ENCODE measurements around the gene NHSL1. TPM values are rescaled to one million over a fixed set of nuclear protein-coding genes. Genes with fewer than 3 reads are reported as not detected.

Gene NHSL1
- total RNA-seq, 2 experiments from 2014 or later = 2.7 to 10.6 TPM

DNA sequence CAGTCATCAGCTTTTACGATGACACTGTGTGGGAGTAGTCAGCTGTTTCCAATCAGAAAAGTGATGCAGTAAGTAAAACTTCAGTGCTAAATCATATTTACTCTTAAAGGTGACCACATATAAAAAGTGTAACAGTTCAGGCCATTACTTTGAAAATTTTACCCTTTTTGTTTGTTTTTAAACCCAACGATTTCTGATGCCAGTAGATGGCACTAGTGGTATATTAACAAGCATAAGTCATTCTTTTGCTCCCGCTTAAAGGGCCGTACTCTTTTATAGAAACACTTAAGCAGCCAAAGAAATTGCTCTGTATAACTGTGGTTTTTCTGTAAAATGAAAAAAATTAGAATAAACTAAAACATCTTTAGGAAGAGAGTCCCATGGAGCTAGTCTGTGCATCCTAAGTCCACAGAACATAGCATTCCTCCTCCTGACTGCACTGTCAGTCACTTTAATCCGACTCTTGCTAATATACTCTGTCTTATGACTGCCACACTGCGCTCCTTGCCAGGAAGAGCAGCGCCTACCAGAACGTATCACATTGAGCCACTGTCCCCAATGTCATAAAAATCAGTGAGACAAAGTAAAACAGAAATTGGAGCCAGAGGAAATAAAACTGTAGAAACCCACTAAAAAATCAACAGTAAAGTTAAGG lies 70.2 kb downstream of the NHSL1 start:
- peak; percentile 73 for DNase-seq (ENCODE audit: low spot score)
- Histone ChIP-seq H3K27ac (ENCODE audit: low read depth, low read length, poor library complexity, severe bottlenecking) (no peak overlapping the region), H3K36me3 (ENCODE audit: insufficient read depth, low read length) (no peaks in the 10 kb centered on the region), H3K9me3 (ENCODE audit: low read length) (no peaks in the 10 kb centered on the region), H3K4me1 (ENCODE audit: insufficient read depth, low read length, poor library complexity, severe bottlenecking) (no peaks in the 10 kb centered on the region), H2AFZ (ENCODE audit: low read length) (no peak overlapping the region), H3K4me2 (ENCODE audit: low read length) (no peak overlapping the region), H3K4me3 (ENCODE audit: low read depth, low read length, poor library complexity, severe bottlenecking) (no peak overlapping the region), H3K9me2 (ENCODE audit: insufficient read depth, low read length) (no peaks in the 10 kb centered on the region), H3K79me2 (ENCODE audit: insufficient read depth, low read depth, low read length) (no peaks in the 10 kb centered on the region), H4K20me1 (ENCODE audit: insufficient read depth, low read length) (no peaks in the 10 kb centered on the region)
- TF ChIP-seq CTCF (conservative IDR thresholded peaks at IDR 0.05; ENCODE audit: low read length) (peak; percentile 95), EZH2phosphoT487 (IDR thresholded peaks at IDR 0.05; ENCODE audit: borderline replicate concordance, low read depth, low read length) (no peak)
- no TSS peak for BruUV-seq (replicated peaks)
- intact Hi-C loops (cut with micrococcal nuclease; ENCODE audit: unreplicated experiment) = loop anchor here (1.0 to 5.0 kb wide), 5 partner anchors 80 to 338 kb away; no protein-coding TSS in a partner anchor
- CTCF ChIA-PET (ENCODE audit: unreplicated experiment) = interaction anchor here (1.1 to 2.5 kb wide), 3 partner anchors 70 to 312 kb away, joined by 3 to 7 read pairs (median 5); partner anchors contain the start of gene NHSL1
- POLR2A ChIA-PET = interaction anchor here (0.8 to 1.3 kb wide), 2 partner anchors 65 to 165 kb away, joined by 3 read pairs; no protein-coding TSS in a partner anchor

DNA sequence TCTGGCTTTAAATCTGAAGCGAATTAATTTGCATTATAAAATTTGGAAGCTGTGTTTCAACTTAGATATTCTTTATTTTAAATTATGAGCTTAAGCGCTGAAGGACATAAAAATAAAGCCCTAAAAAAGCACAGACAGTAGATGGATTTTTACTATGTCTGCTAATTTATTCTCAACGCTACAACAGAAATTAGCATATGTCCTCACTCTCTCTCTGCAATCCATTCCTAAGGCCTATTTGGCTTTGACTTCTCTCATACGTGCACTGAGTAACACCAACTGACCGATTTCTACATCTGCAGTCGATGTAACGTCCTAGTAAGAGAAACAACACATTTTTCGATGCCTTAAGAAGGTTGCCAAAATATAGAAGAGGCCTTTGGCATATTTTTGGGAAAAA lies 71.6 kb downstream of the NHSL1 start:
- Histone ChIP-seq H3K4me1 (ENCODE audit: insufficient read depth, low read length, poor library complexity, severe bottlenecking) (no peaks in the 10 kb centered on the region), H4K20me1 (ENCODE audit: insufficient read depth, low read length) (no peaks in the 10 kb centered on the region), H2AFZ (ENCODE audit: low read length) (no peak overlapping the region), H3K9me2 (ENCODE audit: insufficient read depth, low read length) (no peaks in the 10 kb centered on the region), H3K9me3 (ENCODE audit: low read length) (no peaks in the 10 kb centered on the region), H3K27ac (ENCODE audit: low read depth, low read length, poor library complexity, severe bottlenecking) (no peak overlapping the region), H3K79me2 (ENCODE audit: insufficient read depth, low read depth, low read length) (no peaks in the 10 kb centered on the region), H3K4me2 (ENCODE audit: low read length) (no peak overlapping the region), H3K36me3 (ENCODE audit: insufficient read depth, low read length) (no peaks in the 10 kb centered on the region), H3K4me3 (ENCODE audit: low read depth, low read length, poor library complexity, severe bottlenecking) (no peak overlapping the region)
- BruUV-seq (replicated peaks) = no TSS peak
- intact Hi-C loops (cut with micrococcal nuclease; ENCODE audit: unreplicated experiment) = loop anchor here (2.0 to 5.0 kb wide), 4 partner anchors 89 to 340 kb away; no protein-coding TSS in a partner anchor
- POLR2A ChIA-PET = interaction anchor here (0.7 to 2.3 kb wide), 5 partner anchors 22 to 1543 kb away, joined by 3 to 7 read pairs (median 4); no protein-coding TSS in a partner anchor
- CTCF ChIA-PET (ENCODE audit: unreplicated experiment) = interaction anchor here (0.5 to 1.1 kb wide), 2 partner anchors 82 to 550 kb away, joined by 3 to 5 read pairs; no protein-coding TSS in a partner anchor
- DNase-seq (ENCODE audit: low spot score) = no peak
- no peak for TF ChIP-seq EZH2phosphoT487 (IDR thresholded peaks at IDR 0.05; ENCODE audit: borderline replicate concordance, low read depth, low read length)
- TF ChIP-seq CTCF (conservative IDR thresholded peaks at IDR 0.05; ENCODE audit: low read length) = no peak
